Fibroblast of skin of left biceps (primary cell): ENCODE data around the gene KCNK10.

Experiments used
- DNase-seq, 2 experiments: peaks; one replicate each; pipeline ENCODE4 v3.0.0-alpha.2; 2013; ENCODE audit warnings: low read depth in 2 of 2

Gene KCNK10

DNA sequence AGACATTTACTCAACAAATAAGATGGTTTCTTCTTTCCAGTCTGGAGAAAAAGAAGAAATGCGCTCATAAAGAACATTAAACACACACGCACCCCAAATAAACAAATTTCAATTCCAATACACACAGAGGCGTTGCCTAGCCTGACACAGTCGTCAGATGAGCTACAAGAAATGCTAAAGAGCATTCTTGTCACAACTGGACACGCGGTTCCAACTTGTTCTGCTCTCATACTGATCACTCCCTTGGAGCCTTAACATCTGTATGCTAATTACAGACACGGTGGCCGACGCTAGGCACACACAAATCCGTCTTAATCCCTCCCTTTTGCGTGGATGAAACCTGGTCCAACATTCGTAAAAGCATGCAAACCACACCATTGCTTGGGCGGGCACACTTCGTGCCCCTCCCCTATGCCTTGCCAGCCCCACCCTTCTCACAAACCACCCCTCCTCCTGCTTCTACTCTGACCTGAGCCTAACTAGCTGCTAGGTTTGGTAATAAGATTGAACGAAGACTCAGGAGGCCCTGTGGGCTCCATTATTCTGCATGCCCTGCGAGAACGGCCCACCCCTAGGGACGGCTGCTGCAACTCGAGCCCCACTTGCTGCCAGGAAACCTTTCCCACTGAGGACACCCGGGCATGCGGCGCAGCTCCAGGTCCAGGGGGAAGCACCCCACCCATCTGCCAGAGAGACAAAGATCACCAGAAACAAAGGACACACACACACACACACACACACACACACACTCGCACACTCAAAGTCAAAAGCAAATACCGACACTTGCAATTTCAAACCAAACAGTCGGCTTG is 1.2 kb downstream of the KCNK10 start:
- DNase-seq: no peak

DNA sequence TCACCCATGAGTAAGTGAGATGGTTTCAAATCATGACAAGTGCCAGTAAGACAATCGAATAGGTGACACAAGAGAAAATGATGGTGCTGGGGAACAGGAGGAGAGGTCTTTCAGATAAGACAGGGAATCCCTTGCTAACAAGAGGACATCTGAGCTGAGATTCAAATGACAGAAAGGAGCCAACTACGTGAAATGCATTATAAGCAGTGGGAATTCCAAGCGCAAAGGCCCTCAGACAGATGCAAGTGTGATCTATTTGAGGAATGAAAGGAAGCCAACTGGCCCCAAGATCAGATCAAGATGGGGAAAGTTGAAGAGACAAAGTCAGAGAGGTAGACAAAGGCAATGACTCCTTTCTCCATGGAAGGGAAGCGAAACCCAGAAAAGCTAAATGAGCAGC is 4.7 kb downstream of the KCNK10 start:
- DNase-seq: no peak

DNA sequence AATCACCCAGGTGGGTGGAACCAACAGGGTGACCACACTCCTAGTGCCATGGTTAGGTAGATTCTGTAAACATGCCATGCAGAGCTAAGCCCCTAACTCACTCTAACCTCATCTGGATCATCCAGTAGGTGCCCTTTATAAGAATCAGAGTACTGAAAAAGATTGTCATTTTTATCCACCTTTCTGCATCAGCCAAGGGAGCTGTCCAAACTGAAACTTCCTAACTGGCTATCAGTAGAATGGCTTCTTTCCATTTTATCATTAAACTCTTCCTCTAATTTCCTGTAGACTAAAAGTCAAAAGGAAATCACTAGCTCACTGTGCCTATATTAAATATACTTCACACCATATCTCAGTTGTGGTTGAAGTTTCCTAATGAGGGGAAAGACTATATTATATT is 6.5 kb downstream of the KCNK10 start:
- no peak for DNase-seq

DNA sequence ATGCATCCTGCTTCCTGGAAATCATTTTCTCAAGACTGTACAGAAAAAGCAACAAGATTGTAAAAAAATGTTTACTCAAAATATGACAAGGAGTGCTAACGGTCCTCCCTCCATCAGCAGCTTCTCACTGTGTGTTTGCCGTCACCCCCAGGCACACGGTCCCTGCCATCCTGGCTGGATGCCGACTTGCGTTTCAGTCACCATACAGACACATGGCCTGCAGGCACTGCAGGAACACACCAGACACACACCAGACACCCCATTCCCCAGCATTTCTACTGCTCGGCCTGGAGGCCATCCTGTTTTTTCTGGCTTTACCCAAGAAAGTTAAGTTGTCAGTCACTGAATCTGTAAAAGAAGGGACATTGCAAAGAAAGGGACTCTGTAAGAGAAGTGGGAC is 10.8 kb downstream of the KCNK10 start:
- DNase-seq: no peak

DNA sequence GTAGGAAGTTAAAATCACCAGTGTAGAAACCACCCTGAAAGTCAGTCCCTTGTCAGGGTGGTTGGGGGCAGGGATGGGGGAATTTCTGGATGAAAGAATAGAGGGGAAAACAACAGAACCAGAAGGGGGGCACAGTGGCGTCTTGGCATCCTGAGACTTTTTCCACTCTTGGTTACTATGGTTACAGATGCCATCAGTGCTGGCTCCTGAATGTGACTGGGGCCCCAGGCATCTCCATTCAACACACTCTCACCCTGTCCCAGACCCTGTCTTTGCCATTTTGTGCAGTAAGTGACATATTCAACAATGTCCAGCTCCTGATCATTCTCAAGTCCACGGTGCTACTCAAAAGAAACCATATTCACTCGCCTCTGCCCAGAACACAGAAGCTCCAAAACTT is 11.3 kb downstream of the KCNK10 start:
- DNase-seq: no peak

DNA sequence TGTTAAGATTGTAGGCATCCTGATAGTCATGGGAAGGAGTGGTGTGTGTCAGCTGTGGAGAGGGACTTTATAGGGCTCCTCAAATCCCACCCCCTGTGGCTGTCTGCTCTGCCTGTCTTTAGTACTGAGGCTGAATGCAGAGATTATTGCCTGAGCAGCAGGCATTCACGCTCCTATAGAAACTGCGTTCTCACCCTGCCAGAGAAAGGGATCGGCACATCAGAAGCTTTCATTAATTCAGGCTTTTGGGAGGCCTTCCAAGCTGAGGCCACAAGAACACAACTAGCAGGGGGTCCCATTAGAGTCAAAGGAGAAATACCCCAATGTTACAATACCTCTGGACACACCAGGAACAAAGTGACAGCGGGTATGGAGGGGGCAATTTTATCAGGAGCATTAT is 12.6 kb downstream of the KCNK10 start:
- DNase-seq: no peak

DNA sequence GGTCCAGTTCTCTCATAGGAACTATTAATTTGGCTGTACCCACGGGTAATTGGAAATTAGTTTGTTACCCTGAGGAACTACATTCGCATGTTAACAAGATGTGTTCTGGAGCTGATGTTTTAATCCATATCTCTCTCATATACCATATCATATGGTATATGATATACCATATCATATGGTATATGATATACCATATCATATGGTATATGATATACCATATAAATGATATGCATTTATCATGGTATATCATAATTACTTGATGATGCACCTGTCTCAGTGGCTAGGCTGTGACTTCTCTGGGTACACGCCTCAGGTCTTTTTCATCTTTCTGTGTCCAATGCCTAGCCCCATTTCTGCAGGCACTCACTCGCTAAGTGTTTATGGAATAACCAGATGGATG is 13.0 kb downstream of the KCNK10 start:
- DNase-seq: no peak

DNA sequence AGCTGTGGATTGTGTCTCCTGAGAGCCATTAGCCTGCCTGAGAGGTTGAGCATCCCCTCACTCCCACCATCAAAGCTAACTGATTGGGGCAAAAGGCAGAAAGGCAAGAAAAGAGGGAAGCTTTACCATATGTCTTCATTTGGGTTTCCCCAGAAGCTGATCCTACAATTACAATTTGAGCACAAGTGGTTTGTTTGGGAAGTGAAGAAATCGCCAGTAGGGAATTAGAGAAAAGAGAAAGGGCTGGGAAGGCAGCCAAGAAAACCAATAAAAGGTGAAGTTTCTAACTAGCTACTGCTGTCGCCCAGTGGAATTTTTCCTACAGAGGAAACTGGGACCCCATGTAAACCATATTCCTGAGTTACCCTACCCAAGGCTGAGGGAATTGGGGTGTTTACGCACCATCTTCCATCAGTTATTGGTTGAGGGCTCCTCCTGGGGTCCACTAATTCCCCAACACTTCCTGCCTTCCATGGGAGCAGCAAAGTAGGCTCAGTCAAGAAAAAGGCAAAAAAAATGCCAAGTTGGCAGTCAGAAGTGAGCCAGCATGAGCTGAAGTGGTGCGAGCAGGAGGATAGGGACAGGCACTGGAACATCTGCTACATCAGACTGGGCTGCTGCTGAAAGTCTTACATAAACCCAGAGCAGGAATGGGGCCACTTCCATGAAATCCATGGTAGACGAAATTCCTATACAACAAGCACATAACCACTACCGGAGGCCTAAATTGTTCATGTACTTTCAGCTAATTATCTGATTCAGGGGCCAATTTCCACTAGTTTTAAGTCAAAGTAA is 17.3 kb downstream of the KCNK10 start:
- no peak for DNase-seq

DNA sequence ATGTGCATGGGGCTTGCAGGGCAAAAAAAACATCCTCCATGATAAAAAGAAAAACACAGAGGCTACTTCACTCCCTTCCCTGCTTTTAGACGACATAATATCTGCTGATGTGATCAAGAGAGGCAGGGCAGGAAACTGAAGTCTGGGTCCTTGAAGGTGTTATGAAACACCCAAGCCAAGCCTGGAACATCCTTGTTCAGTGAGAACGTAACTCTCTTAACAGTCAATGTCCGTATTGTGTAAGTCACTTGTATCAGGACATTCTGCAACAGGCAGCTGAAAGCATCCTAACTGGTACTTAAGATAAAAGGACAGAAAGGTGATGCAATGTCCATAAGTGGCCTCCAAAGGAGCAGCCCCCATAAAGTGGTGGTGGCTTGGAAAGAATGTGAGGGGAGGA is 20.0 kb downstream of the KCNK10 start:
- DNase-seq: no peak

DNA sequence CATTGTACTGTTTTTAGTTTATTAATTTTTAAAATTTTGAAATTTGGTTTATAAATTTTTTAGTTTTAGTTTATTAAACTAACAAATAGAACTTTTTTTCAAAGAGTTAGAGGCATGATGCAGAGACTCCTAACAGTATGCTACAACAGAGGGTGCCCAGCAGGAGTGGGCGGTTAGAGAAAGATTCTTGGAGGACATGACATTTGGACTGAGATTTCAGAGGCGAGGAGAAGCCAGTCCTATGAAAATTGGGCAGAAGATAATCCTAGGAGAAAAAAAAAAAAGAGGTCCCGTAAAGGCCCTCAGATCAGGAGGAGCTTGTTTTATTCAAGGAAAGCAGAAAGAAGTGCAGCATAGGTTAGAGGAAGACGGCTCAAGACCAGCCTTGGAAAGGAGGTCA is 21.7 kb downstream of the KCNK10 start:
- no peak for DNase-seq

DNA sequence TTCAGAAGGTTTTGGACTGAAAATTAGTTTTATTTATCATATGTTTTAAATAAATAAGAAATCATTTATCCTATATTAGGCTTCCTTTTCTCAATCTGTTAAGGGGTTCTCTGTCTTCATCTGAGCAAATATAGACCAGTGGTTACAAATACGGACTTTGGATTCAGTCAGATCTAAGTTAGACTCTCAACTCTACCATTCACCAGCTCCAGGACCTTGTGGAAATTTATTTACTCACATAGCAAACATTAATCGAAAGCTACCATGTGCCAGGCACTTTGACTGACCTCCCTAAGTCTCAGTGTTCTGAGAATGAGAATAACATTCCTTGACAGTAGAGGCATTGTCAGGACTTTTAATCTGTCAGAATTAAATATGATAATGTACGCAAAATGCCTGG is 22.3 kb downstream of the KCNK10 start:
- no peak for DNase-seq

DNA sequence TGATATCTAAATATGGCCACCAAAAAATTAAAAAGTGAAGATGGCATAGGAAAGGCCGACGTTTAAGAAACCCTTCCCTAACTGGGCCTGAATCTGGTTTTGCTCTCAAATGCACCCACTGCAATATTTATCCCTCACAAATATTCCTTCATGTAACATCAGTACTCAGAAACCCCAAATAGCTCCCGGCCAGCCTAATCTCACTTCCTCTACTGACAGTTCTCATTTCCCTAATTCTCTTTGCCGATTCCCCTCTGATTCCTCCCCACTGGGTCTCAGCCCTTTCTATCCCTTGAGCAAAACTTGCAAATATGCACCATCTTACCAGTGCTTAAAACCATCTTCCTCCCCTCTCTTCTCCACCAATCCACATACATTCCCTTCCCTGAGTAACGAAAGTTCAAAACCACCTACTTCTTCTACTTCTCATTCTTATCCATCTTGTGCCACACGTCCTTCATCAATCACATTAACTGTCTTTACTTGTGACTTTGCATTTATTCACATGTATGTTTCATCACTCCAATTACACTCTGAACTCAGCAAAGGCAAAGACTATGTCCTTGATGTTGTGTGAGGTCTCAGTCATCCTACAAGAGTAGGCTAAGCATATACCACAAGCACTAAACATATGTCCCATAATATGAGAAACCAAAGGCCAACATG is 23.1 kb downstream of the KCNK10 start:
- DNase-seq: no peak

DNA sequence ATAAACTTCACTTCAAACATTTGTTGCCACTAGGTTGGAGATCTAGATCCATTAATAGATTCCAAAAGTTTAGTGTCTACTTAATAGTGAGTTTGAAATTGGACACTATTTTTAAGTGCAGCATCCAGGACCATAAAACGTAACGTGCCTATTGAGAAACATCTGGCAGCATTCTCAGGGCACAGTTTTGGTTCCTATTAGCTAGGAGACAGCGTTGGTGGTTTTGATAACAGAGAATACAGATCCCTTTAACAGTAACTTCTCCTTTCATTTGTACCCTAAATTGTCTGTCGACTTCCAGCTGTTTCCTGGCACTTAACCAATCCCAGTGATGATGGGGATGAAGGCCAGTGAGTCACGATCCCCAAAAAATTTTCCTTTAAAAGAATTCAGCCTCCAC is 25.8 kb downstream of the KCNK10 start:
- DNase-seq: no peak

DNA sequence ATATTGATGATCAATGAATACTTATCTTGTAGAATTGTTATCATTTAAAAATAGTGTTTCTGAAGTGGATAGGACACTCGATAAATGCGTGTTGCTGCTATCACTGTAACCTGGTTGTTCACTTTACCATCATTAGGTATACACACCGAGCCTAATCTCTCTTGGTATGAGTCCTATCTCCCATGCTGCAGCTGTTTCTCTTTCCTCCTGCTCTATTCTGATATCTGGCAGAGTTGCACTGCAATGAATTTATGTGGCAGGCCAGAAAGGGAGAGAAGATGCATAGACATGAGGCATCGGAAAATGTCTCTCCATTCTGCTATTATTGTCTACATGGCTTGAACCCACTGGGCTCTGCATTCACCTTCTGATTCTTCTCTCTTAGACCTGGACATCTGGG is 26.7 kb downstream of the KCNK10 start:
- no peak for DNase-seq

DNA sequence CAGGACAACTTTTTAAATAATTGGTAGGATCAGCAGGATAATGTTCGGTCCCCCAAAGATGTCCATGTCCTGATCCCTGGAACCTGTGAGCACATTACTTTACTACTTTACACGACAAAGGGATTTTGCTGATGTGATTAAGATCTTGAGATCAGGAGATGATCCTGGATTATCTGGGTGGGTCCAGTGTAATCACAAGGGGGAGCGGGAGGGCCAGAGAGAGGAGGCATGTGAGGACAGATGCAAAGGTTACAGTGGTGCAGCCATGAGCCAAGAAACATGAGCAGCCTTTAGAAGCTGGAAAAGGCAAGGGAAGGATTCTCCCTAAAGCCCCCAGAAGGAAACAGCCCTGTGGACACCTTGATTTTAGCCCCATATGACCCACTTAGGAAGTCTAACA is 33.1 kb downstream of the KCNK10 start:
- no peak for DNase-seq

DNA sequence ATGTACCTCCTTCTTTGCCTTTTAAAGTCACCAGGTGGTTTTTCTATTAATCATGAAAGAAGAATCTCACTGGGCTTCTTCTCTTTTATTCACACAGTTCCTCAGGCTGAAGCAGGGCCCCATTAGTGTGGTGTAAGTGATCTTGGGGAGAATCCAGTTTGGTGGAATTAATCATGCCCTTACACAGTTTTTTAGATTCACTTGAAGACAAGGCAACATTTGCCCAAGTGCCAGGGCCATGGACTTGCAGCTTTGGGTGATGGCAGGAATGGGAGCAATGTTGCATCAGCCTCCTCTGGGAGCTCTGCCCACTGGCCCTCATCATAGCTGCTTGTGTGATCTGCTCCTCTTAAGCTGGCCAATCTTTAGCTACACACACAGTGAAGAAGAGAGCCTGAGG is 33.8 kb downstream of the KCNK10 start:
- no peak for DNase-seq

DNA sequence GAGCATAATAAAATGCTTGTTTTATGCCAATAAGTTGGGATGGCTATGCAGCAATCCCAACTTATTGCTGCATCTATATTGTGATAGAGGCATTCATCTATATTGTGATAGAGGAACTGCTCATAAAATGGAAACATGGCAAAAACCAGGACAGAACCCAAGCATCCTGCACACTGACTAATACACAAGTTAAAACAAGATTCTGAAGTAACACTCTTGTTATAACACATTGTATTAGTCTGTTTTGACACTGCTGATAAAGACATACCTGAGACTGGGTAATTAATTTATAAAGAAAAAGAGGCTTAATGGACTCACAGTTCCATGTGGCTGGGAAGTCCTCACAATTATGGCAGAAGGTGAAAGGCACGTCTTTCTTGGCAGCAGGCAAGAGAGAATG is 36.8 kb downstream of the KCNK10 start:
- DNase-seq: no peak

DNA sequence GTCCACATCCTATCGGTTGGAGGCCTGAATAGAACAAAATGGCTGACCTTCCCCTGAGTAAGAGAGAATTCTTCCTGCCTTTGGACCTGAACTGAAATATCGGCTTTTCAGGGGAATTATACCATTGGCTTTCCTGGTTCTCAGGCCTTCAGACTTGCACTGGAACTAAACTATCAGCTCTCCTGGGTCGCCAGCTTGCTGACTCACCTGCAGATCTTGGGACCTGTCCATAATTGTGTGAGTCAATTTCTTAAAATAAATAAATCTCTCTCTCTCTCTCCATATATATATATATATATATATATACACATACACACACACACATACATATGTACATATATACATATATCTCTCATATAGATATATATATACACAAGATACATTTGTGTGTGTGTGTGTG is 41.6 kb downstream of the KCNK10 start:
- DNase-seq: no peak

DNA sequence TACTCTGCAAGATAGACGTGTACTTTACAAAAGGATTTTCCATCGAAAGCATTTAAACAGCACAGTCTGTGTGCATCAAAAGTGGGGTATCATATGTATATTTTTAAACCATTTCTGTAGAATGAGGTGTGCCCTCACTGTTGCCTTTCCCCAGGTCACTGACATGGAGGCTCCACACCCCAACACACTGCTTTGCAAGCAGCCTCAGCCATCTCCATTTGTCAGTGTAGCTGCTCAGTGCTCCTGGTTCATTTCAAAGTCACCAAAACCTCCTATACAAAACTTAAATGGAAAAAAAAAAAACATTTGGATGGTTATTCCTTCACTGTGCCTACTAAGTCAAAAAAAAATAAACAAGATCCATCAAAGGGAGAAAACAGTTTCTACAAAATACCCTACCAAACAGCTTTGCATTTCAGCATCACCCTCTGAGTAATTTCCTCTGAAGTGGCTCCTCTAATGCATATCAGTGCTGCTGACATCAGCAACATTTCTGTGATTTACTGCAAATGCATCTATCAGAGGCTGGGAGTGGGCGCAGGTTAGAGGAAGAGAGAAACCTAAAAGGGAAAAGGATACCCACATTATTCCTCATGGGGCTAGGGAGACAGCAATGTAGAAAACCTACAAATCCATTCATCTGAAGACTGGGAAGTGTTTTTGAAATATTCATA is 46.0 kb downstream of the KCNK10 start:
- DNase-seq: no peak

DNA sequence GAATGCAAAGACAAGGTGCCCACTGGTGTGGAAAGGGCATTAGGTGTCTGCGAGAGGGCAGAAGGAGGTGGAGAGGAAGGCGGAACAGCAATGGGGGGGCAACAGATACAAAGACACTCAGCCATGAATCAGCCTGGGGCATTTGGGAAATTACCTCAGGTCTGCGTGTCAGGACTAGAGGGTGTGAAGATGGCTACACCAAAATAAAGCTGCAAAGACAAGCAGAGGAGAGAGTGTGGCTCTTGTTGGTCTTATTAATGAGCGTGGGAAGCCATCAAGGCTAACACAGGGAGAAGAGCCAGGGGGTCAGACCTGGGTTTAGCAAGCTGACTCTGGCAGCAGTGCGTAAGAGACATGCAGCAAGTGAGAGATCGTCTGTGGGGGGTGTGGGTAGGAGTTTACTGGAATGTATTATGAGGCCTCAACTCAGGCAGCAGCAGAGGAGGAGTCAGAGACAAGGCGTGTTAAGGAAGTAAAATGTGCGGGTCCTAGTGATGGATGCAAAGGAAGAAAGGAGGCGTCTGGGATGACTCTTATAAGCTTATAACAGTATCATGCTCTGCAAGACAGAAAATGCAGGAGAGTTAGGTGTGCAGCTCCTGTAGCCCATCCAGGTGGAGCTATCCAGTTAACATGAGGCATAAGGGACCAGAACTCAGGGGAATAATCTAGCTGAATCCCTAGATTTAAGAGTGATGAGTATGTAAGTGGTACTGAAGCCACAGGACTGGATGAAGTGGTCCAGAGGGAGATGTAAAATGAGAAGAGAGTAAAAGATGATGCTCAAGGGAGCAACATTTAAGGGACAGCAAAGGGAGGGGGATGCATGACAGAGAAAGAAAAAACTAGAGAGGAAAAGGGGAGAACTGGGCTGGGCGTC is 50.4 kb downstream of the KCNK10 start:
- no peak for DNase-seq

DNA sequence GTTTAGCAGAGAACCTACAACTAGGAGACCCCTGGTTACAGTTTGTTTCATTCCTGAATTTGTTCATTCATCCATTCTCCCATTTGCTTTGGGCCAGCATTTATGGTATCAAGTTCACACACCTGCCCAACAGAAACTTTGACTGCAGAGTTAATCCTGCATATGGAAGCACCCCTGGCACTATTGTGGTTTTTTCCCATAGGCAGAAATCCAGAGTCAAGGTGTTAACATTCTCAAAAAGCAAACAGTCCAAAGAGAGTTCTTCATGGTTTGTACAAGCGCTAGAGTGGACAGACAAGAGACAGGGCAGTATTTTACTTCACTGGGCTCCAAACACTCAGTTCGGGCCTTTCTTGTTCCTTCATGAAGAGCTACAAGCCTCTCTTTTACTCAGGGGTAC is 51.9 kb downstream of the KCNK10 start:
- no peak for DNase-seq
